H9 (cell line): ENCODE results near the gene FYN. TPM values are rescaled to one million over a fixed set of nuclear protein-coding genes. Genes with fewer than 3 reads are reported as not detected.

Experiments used
- DNase-seq: peaks from one replicate; pipeline ENCODE4 v3.0.0-alpha.2; 2017
- H2AFZ ChIP-seq: one replicate; pipeline ENCODE4 v1.6.1; 2013; ENCODE audit warnings: mild to moderate bottlenecking, low read length, control low read depth, moderate library complexity
- H2AK5ac ChIP-seq: 2 replicates; pipeline ENCODE4 v1.6.1; 2013; ENCODE audit warnings: low read length, control low read depth, mixed read lengths; ENCODE audit not compliant: insufficient read length
- H2BK120ac ChIP-seq: one replicate; pipeline ENCODE4 v1.6.1; 2013; ENCODE audit warnings: low read depth, mild to moderate bottlenecking, low read length, control low read depth, inconsistent platforms; ENCODE audit not compliant: poor library complexity, severe bottlenecking
- H2BK12ac ChIP-seq: 2 replicates; pipeline ENCODE4 v1.6.1; 2013; ENCODE audit warnings: low read length, control low read depth, mixed read lengths, low read depth; ENCODE audit not compliant: insufficient read length
- H2BK15ac ChIP-seq: 2 replicates; pipeline ENCODE4 v1.6.1; 2013; ENCODE audit warnings: low read depth, low read length, control low read depth
- H2BK20ac ChIP-seq: one replicate; pipeline ENCODE4 v1.6.1; 2013; ENCODE audit warnings: low read depth, mild to moderate bottlenecking, low read length, control low read depth, inconsistent platforms; ENCODE audit not compliant: poor library complexity, severe bottlenecking
- H2BK5ac ChIP-seq: 2 replicates; pipeline ENCODE4 v1.6.1; 2013; ENCODE audit warnings: low read length, control low read depth, mixed read lengths; ENCODE audit not compliant: insufficient read length
- H3K14ac ChIP-seq: 2 replicates; pipeline ENCODE4 v1.6.1; 2013; ENCODE audit warnings: low read length, control low read depth; ENCODE audit not compliant: insufficient read depth
- H3K18ac ChIP-seq: 2 replicates; pipeline ENCODE4 v1.6.1; 2013; ENCODE audit warnings: low read depth, mild to moderate bottlenecking, mixed read lengths, low read length, control low read depth; ENCODE audit not compliant: insufficient read length
- H3K23ac ChIP-seq: 2 replicates; pipeline ENCODE4 v1.6.1; 2013; ENCODE audit warnings: low read length, control low read depth, mixed read lengths, low read depth; ENCODE audit not compliant: insufficient read length
- H3K23me2 ChIP-seq: 2 replicates; pipeline ENCODE4 v1.6.1; 2013; ENCODE audit warnings: low read depth, mild to moderate bottlenecking, mixed read lengths, low read length, control low read depth; ENCODE audit not compliant: insufficient read length, poor library complexity, severe bottlenecking
- H3K27ac ChIP-seq: 2 replicates; pipeline ENCODE4 v1.5.1; 2013; ENCODE audit warnings: low read length, control low read depth, mixed read lengths, low read depth; ENCODE audit not compliant: insufficient read length
- H3K27me3 ChIP-seq: 2 replicates; pipeline ENCODE4 v1.6.1; 2013; ENCODE audit warnings: low read length, control low read depth, inconsistent platforms; ENCODE audit not compliant: insufficient read depth
- H3K4ac ChIP-seq: 2 replicates; pipeline ENCODE4 v1.6.1; 2013; ENCODE audit warnings: low read depth, mild to moderate bottlenecking, control low read depth, inconsistent platforms, low read length, moderate library complexity
- H3K4me1 ChIP-seq: 2 replicates; pipeline ENCODE4 v1.6.1; 2013; ENCODE audit warnings: low read length, control low read depth, inconsistent platforms; ENCODE audit not compliant: insufficient read depth
- H3K4me2 ChIP-seq: 2 replicates; pipeline ENCODE4 v1.6.1; 2013; ENCODE audit warnings: low read length, control low read depth, mixed read lengths; ENCODE audit not compliant: insufficient read length, insufficient read depth
- H3K56ac ChIP-seq: 2 replicates; pipeline ENCODE4 v1.6.1; 2013; ENCODE audit warnings: low read depth, mild to moderate bottlenecking, mixed read lengths, low read length, control low read depth; ENCODE audit not compliant: insufficient read length
- H3K79me1 ChIP-seq: 2 replicates; pipeline ENCODE4 v1.6.1; 2013; ENCODE audit warnings: low read depth, mild to moderate bottlenecking, moderate library complexity, low read length, control low read depth, inconsistent platforms; ENCODE audit not compliant: insufficient read depth, poor library complexity, severe bottlenecking
- H3K79me2 ChIP-seq: 2 replicates; pipeline ENCODE4 v1.6.1; 2013; ENCODE audit warnings: low read length, control low read depth, inconsistent platforms; ENCODE audit not compliant: insufficient read depth
- H3K9ac ChIP-seq: 2 replicates; pipeline ENCODE4 v1.6.1; 2013; ENCODE audit warnings: low read length, control low read depth, mixed read lengths; ENCODE audit not compliant: insufficient read length; ENCODE audit errors: extremely low read depth
- H3K9me3 ChIP-seq: one replicate; pipeline ENCODE4 v1.6.1; 2013; ENCODE audit warnings: low read depth, low read length, inconsistent platforms; ENCODE audit not compliant: control insufficient read depth
- H3T11ph ChIP-seq: one replicate; pipeline ENCODE4 v1.6.1; 2013; ENCODE audit warnings: mild to moderate bottlenecking, low read length, control low read depth, inconsistent platforms
- H4K20me1 ChIP-seq: one replicate; pipeline ENCODE4 v1.6.1; 2013; ENCODE audit not compliant: control insufficient read depth, insufficient read length, insufficient read depth
- H4K5ac ChIP-seq: 2 replicates; pipeline ENCODE4 v1.6.1; 2013; ENCODE audit warnings: low read depth, mild to moderate bottlenecking, mixed read lengths, low read length, control low read depth; ENCODE audit not compliant: insufficient read length
- H4K8ac ChIP-seq: replicated peaks from 2 replicates; pipeline ENCODE4 v1.6.1; 2013; ENCODE audit warnings: low read length, control low read depth, mixed read lengths, low read depth; ENCODE audit not compliant: insufficient read length
- H4K91ac ChIP-seq: 2 replicates; pipeline ENCODE4 v1.6.1; 2013; ENCODE audit warnings: low read depth, mild to moderate bottlenecking, moderate library complexity, mixed read lengths, low read length, control low read depth; ENCODE audit not compliant: insufficient read length
- H3K27ac Mint-ChIP-seq, 3 experiments: 2 replicates in 2 of 3; 3 replicates in 1 of 3; pipeline ENCODE4 v1.8.0; 2020 to 2021; ENCODE audit warnings: mixed read lengths in 3 of 3, mild to moderate bottlenecking in 1 of 3, moderate library complexity in 1 of 3
- H3K27me3 Mint-ChIP-seq: 2 replicates; pipeline ENCODE4 v1.8.0; 2021; ENCODE audit warnings: low read depth, mild to moderate bottlenecking, moderate library complexity, mixed read lengths
- H3K36me3 Mint-ChIP-seq, 3 experiments: 2 replicates in 2 of 3; 3 replicates in 1 of 3; pipeline ENCODE4 v1.8.0; 2020 to 2021; ENCODE audit warnings: low read depth in 3 of 3, mixed read lengths in 3 of 3; ENCODE audit not compliant: insufficient read depth in 1 of 3
- H3K4me1 Mint-ChIP-seq, 2 experiments: 2 replicates each; pipeline ENCODE4 v1.8.0; 2020; ENCODE audit warnings: mixed read lengths in 2 of 2
- H3K4me3 Mint-ChIP-seq, 2 experiments: 2 replicates in 1 of 2; 3 replicates in 1 of 2; pipeline ENCODE4 v1.8.0; 2020 to 2021; ENCODE audit warnings: mild to moderate bottlenecking in 2 of 2, mixed read lengths in 2 of 2, moderate library complexity in 1 of 2
- H3K9me3 Mint-ChIP-seq, 2 experiments: 2 replicates in 1 of 2; 3 replicates in 1 of 2; pipeline ENCODE4 v1.8.0; 2020; ENCODE audit warnings: mild to moderate bottlenecking in 2 of 2, mixed read lengths in 2 of 2, moderate library complexity in 1 of 2
- WGBS: extraction: QIAGEN DNeasy Blood & Tissue Kit; methylation state at CpG from one replicate; pipeline ENCODE4 v1.1.7; 2013; ENCODE audit warnings: missing lambda C conversion rate, low lambda C conversion rate, mixed read lengths; ENCODE audit not compliant: insufficient read length; ENCODE audit errors: extremely low coverage; 5-methylcytosine and 5-hydroxymethylcytosine counted together
- total RNA-seq: library from RNA; stranded (reverse); gene quantifications from 2 replicates; pipeline ENCODE4 v1.2.1, GENCODE V29; 2021
- TF ChIP-seq, protein P1 (sequence below): fragments of 200-600 bp; sonication (generic); conservative IDR thresholded peaks from 3 replicates; pipeline ENCODE4 v1.8.0; 2021; ENCODE audit warnings: antibody characterized with exemption, mild to moderate bottlenecking

FYN gene
- total RNA-seq, 1 experiment from 2014 or later = 64.8 TPM

DNA sequence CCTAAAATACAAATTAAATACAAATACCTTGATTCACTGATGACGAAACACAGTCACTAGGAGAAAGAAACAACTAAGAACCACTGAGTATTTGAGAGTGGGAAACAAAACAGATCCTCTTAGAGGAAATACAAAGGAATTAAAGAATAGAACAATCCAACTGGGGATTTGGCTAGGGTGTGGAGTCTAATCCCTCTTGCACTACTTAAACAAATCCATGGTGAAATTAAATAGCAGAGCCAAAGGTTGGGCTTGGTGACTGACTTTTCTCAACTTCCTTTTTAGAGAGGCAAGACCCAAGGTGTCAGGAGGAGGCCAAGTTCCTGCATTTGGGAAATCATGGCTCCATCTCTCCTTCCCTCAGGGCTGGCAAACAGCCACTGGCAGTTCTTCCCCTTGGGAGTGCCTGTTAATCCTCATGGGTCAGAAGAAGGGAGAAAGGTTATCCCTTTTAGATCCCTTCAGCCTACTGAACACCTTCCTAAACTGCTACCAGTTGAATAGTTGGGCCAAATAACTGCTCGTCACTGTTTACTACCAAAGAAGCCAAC is 166.3 kb downstream of the FYN start:
- Histone ChIP-seq H3K4ac (no peak overlapping the region), H2BK120ac (no peak overlapping the region), H2BK12ac (no peak overlapping the region), H4K5ac (no peak overlapping the region), H3K27ac (no peak overlapping the region), H4K91ac (no peak overlapping the region), H3K9ac (no peak overlapping the region), H2BK15ac (no peak overlapping the region), H3K4me1 (peaks cover 2% of the 10 kb centered on the region; the same call in 1 of the 2 replicates), H2AFZ (no peak overlapping the region), H3T11ph (no peak overlapping the region), H3K27me3 (no peaks in the 10 kb centered on the region), H2BK5ac (no peak overlapping the region), H3K4me2 (no peak overlapping the region), H3K14ac (no peak overlapping the region), H2BK20ac (no peak overlapping the region), H3K18ac (no peak overlapping the region), H4K8ac (no peak overlapping the region), H3K23me2 (no peaks in the 10 kb centered on the region), H2AK5ac (no peak overlapping the region), H4K20me1 (no peaks in the 10 kb centered on the region), H3K56ac (no peak overlapping the region), H3K23ac (no peak overlapping the region), H3K79me1 (no peaks in the 10 kb centered on the region), H3K9me3 (no peaks in the 10 kb centered on the region), H3K79me2 (no peaks in the 10 kb centered on the region)
- H3K27ac Mint-ChIP-seq = peak overlapping the region in 1 of 3 experiments; percentile 82; a peak in 2 of 7 replicates
- DNase-seq = no peak
- no peaks in the 10 kb centered on the region for H3K9me3 Mint-ChIP-seq
- TF ChIP-seq, protein P1, sequence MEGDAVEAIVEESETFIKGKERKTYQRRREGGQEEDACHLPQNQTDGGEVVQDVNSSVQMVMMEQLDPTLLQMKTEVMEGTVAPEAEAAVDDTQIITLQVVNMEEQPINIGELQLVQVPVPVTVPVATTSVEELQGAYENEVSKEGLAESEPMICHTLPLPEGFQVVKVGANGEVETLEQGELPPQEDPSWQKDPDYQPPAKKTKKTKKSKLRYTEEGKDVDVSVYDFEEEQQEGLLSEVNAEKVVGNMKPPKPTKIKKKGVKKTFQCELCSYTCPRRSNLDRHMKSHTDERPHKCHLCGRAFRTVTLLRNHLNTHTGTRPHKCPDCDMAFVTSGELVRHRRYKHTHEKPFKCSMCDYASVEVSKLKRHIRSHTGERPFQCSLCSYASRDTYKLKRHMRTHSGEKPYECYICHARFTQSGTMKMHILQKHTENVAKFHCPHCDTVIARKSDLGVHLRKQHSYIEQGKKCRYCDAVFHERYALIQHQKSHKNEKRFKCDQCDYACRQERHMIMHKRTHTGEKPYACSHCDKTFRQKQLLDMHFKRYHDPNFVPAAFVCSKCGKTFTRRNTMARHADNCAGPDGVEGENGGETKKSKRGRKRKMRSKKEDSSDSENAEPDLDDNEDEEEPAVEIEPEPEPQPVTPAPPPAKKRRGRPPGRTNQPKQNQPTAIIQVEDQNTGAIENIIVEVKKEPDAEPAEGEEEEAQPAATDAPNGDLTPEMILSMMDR = no peak
- WGBS = no CpG with 5 or more reads among the region's 2 CpGs
- H3K4me3 Mint-ChIP-seq = no peak overlapping the region
- no peaks in the 10 kb centered on the region for H3K27me3 Mint-ChIP-seq
- H3K36me3 Mint-ChIP-seq = peaks cover 5 to 19% (median 18%) of the 10 kb centered on the region in 3 experiments; a peak in 6 of 7 replicates
- peaks cover 13 to 27% of the 10 kb centered on the region in 2 experiments for H3K4me1 Mint-ChIP-seq
